SKM-1 (cell line): Measurements from ENCODE around the gene CELSR2.

Experiments
- DNase-seq: peaks from one replicate; lab custom pipeline; 2025; ENCODE audit not compliant: unreplicated experiment; lab: John Stamatoyannopoulos, UW

CELSR2 gene

GRCh38 chr1:109225711-109226445, 23.5 kb upstream of the CELSR2 start:
- no peak for DNase-seq

- no peak for DNase-seq
These were observed 21.2 kb upstream of the CELSR2 start for GRCh38 chr1:109228167-109228566.

- no peak for DNase-seq
These were observed 19.7 kb upstream of the CELSR2 start for GRCh38 chr1:109229531-109230127.

GRCh38 chr1:109231066-109231465, 18.3 kb upstream of the CELSR2 start:
- no peak for DNase-seq

GRCh38 chr1:109235137-109235536, 14.2 kb upstream of the CELSR2 start:
- no peak for DNase-seq

- DNase-seq = no peak
These were observed 11.8 kb upstream of the CELSR2 start for GRCh38 chr1:109237512-109237911.

GRCh38 chr1:109238382-109238781, 11.0 kb upstream of the CELSR2 start:
- DNase-seq = no peak

- DNase-seq = no peak
These were observed 10.3 kb upstream of the CELSR2 start for GRCh38 chr1:109239047-109239408.

GRCh38 chr1:109239409-109240068, 9.8 kb upstream of the CELSR2 start:
- DNase-seq = no peak

GRCh38 chr1:109240158-109241152, 8.9 kb upstream of the CELSR2 start:
- no peak for DNase-seq

- DNase-seq = no peak
These were observed 8.0 kb upstream of the CELSR2 start for GRCh38 chr1:109241344-109241743.

GRCh38 chr1:109241841-109242345, 7.4 kb upstream of the CELSR2 start:
- DNase-seq = no peak

- no peak for DNase-seq
These were observed 7.0 kb upstream of the CELSR2 start for GRCh38 chr1:109242387-109242786.

GRCh38 chr1:109243221-109243620, 6.1 kb upstream of the CELSR2 start:
- DNase-seq = no peak

- DNase-seq = no peak
These were observed 5.3 kb upstream of the CELSR2 start for GRCh38 chr1:109243860-109244552.

GRCh38 chr1:109246141-109246551, 3.2 kb upstream of the CELSR2 start:
- DNase-seq = no peak

- DNase-seq = no peak
These were observed 1.7 kb upstream of the CELSR2 start for GRCh38 chr1:109247401-109248365.

GRCh38 chr1:109248444-109248796, 919 bp upstream of the CELSR2 start:
- no peak for DNase-seq

GRCh38 chr1:109249654-109250401, 489 bp downstream of the CELSR2 start:
- DNase-seq = no peak
